Daoy (cell line): ENCODE measurements around the gene HEMK1. TPM values are rescaled to one million over a fixed set of nuclear protein-coding genes. Genes with fewer than 3 reads are reported as not detected.
A peak's percentile ranks its signal among the peaks of the same experiment; 100 is the strongest.

ENCODE experiments used
- DNase-seq: peaks from one replicate; pipeline ENCODE4 v3.0.0-alpha.2; 2015; ENCODE audit warnings: low read depth
- total RNA-seq: library from RNA; depleted of rRNA; stranded (reverse); fragments of >200 nt; shearing (Covaris generic); gene quantifications from 2 replicates; pipeline ENCODE4 v1.2.3, GENCODE V29; 2014; rRNA removed

Gene HEMK1
- total RNA-seq, 1 experiment from 2014 or later: 9.7 TPM

DNA sequence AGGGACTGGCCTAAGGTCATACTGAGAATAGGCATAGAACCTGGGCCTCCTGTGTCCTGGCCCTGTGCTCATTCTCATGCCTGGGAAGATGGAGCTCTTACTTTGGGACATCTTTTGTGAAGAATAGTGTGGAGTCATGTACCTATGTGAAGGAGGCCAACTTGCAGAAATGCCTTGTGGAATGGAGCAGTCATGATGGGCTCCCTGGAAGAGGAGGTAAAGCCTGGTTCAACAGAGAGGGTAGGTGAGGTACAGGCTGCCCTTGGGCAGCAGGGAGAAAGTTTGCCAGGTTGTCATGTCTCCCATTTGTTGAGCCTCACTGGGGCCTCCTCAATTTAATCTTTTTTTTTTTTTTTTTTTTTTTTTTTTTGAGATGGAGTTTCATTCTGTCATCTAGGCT, 65.7 kb downstream of the HEMK1 start:
- no peak for DNase-seq

- DNase-seq: no peak
Observed at GRCh38 chr3:50637011-50637410, 67.7 kb downstream of the HEMK1 start.

DNA sequence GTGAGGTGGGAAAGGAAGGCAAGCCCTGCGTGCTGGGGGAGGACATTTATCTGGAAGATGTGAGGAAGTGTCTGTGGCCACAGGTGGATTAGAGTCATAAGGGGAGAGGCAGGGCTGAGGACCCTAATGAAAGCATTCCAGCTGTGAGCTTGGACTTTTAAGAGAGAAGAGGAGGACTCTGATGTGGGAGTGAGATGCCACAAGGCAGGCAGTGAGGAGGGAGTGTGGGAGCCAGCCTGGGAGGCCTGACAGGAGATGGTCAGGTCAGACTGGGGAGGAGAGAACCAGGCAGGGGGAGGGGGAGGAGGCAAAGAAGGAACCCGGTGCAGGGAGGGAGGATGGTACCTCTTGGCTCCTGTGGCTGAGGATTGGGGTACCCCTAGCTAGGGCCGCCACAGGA, 68.6 kb downstream of the HEMK1 start:
- no peak for DNase-seq

DNA sequence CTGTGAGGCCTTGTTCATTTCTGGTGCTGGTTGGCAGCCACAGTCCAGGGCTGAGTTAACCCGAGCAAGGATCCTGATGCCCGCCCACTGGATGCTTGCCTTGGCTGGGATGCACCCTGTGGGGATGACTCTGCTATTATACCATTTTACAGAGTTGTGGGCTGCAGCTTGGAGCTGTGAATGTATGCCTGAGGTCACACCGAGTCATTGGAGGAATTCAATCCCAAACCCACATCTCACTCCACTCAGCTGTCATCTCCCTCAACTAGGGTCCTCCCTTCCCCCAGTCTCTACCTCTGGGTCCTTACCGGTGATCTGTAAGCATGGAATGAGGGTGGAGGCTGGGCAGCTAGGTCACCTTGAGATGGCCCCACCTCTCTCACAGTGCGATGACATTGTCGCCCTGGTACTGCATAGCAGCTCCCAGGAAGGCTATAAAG, 69.8 kb downstream of the HEMK1 start:
- DNase-seq: peak; percentile 79

GRCh38 chr3:50642382-50642781, 73.1 kb downstream of the HEMK1 start:
- DNase-seq: no peak

- no peak for DNase-seq
Observed at GRCh38 chr3:50644561-50644960, 75.2 kb downstream of the HEMK1 start.

- no peak for DNase-seq
Observed at GRCh38 chr3:50645378-50645777, 76.1 kb downstream of the HEMK1 start.

Other genes starting within 250 kb of the HEMK1 start
- gene HYAL2, start 246.8 kb upstream of the HEMK1 start, total RNA-seq: 23.5 and 31.0 TPM in 2 replicates
- gene TUSC2, start 241.3 kb upstream of the HEMK1 start, total RNA-seq: 44.3 and 51.3 TPM in 2 replicates
- gene RASSF1, start 228.7 kb upstream of the HEMK1 start, total RNA-seq: 12.7 and 21.2 TPM in 2 replicates
- 0.06 and 0.17 TPM in 2 replicates for gene ZMYND10, start 223.8 kb upstream of the HEMK1 start, total RNA-seq
- gene NPRL2, start 218.7 kb upstream of the HEMK1 start, total RNA-seq: 14.7 and 20.6 TPM in 2 replicates
- 25.3 and 28.3 TPM in 2 replicates for gene CYB561D2, start 218.7 kb upstream of the HEMK1 start, total RNA-seq
- 26.6 and 33.9 TPM in 2 replicates for gene TMEM115, start 210.0 kb upstream of the HEMK1 start, total RNA-seq
- 0.03 TPM in 1 of 2 replicates, not detected in the other for gene CACNA2D2, start 65.9 kb upstream of the HEMK1 start, total RNA-seq
- gene C3orf18, start 1.8 kb upstream of the HEMK1 start, total RNA-seq: 2.4 and 2.6 TPM in 2 replicates
- gene CISH, start 42.3 kb downstream of the HEMK1 start, total RNA-seq: 0.46 TPM in 1 of 2 replicates, not detected in the other
- gene MAPKAPK3, start 47.6 kb downstream of the HEMK1 start, total RNA-seq: 21.7 and 23.4 TPM in 2 replicates
- 0.36 and 0.51 TPM in 2 replicates for gene DOCK3, start 105.4 kb downstream of the HEMK1 start, total RNA-seq